Naive B cell (primary cell): Measurements from ENCODE around the gene RMC1. TPM values are rescaled to one million over a fixed set of nuclear protein-coding genes. Genes with fewer than 3 reads are reported as not detected.
A peak's percentile ranks its signal among the peaks of the same experiment; 100 is the strongest.
"Not testable (repeated sequence)": the region's sequence is repeated elsewhere in the genome, so short reads cannot be mapped to it uniquely, and the experiment has no call there.

ENCODE experiments used
- ATAC-seq, 2 donors: fragments of 150-1000 bp; cut with Tn5 transposase; 2 replicates each; pipeline ENCODE4 v1.10.0; 2021; ENCODE audit warnings: low read depth in 2 of 2, mild to moderate bottlenecking in 2 of 2, moderate library complexity in 2 of 2
- DNase-seq: peaks from one replicate; pipeline ENCODE4 v3.0.0; 2022
- H3K27ac Mint-ChIP-seq, 6 donors: one replicate each; pipeline ENCODE4 v1.8.0; 2020 to 2022; ENCODE audit warnings: mild to moderate bottlenecking in 6 of 6, mixed read lengths in 6 of 6, moderate library complexity in 5 of 6, inconsistent platforms in 2 of 6
- H3K27me3 Mint-ChIP-seq, 3 donors: one replicate each; pipeline ENCODE4 v1.8.0; 2021 to 2022; ENCODE audit warnings: mixed read lengths in 3 of 3, mild to moderate bottlenecking in 1 of 3
- H3K36me3 Mint-ChIP-seq, 2 donors: one replicate each; pipeline ENCODE4 v1.8.0; 2020 to 2022; ENCODE audit warnings: mixed read lengths in 2 of 2, inconsistent platforms in 1 of 2, mild to moderate bottlenecking in 1 of 2
- H3K4me1 Mint-ChIP-seq, 3 donors: one replicate each; pipeline ENCODE4 v1.8.0; 2020 to 2022; ENCODE audit warnings: mixed read lengths in 3 of 3, inconsistent platforms in 1 of 3, mild to moderate bottlenecking in 1 of 3, moderate library complexity in 1 of 3
- H3K4me3 Mint-ChIP-seq, 8 donors: one replicate each; pipeline ENCODE4 v1.8.0; 2020 to 2022; ENCODE audit warnings: mild to moderate bottlenecking in 8 of 8, mixed read lengths in 8 of 8, moderate library complexity in 8 of 8, inconsistent platforms in 2 of 8
- H3K9me3 Mint-ChIP-seq, 7 donors: one replicate each; pipeline ENCODE4 v1.8.0; 2020 to 2022; ENCODE audit warnings: mixed read lengths in 7 of 7, mild to moderate bottlenecking in 5 of 7, inconsistent platforms in 2 of 7, moderate library complexity in 1 of 7
- polyA plus RNA-seq, 6 donors: library from polyadenylated mRNA; unstranded; fragments of 300-500 nt; fragmentation: Illumina TruSeq; gene quantifications; one replicate each; pipeline ENCODE4 v1.2.3, GENCODE V29; 2021; ENCODE audit warnings: low read depth in 6 of 6

RMC1 gene
- polyA plus RNA-seq, 6 donors from 2014 or later = 40.1 to 98.1 (median 88.1) TPM

- Mint-ChIP-seq H3K9me3 (no peaks in the 10 kb centered on the region), H3K27ac (peak overlapping the region in 3 of 6 donors; percentile 53 to 82 (median 71)), H3K4me3 (peak overlapping the region in 2 of 8 donors; percentile 8 to 33), H3K27me3 (no peaks in the 10 kb centered on the region), H3K4me1 (peaks cover 23 to 36% (median 33%) of the 10 kb centered on the region in 3 donors), H3K36me3 (peaks cover 13 to 21% of the 10 kb centered on the region in 2 donors)
- no peak for ATAC-seq
- DNase-seq = no peak
Observed at GRCh38 chr18:23541349-23542093, 38.2 kb downstream of the RMC1 start.

- no peaks in the 10 kb centered on the region for H3K27me3 Mint-ChIP-seq
- DNase-seq (no peak), ATAC-seq (no peak)
- H3K36me3 Mint-ChIP-seq = peaks cover 13 to 25% of the 10 kb centered on the region in 2 donors
- no peaks in the 10 kb centered on the region for H3K9me3 Mint-ChIP-seq
- H3K4me1 Mint-ChIP-seq = peaks cover 23 to 36% (median 33%) of the 10 kb centered on the region in 3 donors
- H3K4me3 Mint-ChIP-seq = no peak overlapping the region
- no peak overlapping the region for H3K27ac Mint-ChIP-seq
Observed at GRCh38 chr18:23542461-23542860, 39.1 kb downstream of the RMC1 start.

GRCh38 chr18:23545247-23545789 lies 42.0 kb downstream of the RMC1 start:
- Mint-ChIP-seq H3K9me3 (no peaks in the 10 kb centered on the region), H3K27me3 (no peaks in the 10 kb centered on the region), H3K27ac (no peak overlapping the region), H3K4me1 (peaks cover 9 to 20% (median 15%) of the 10 kb centered on the region in 3 donors), H3K4me3 (no peak overlapping the region), H3K36me3 (peaks cover 21 to 36% of the 10 kb centered on the region in 2 donors)
- ATAC-seq = no peak
- no peak for DNase-seq

- H3K36me3 Mint-ChIP-seq = peaks cover 29 to 39% of the 10 kb centered on the region in 2 donors
- no peak for ATAC-seq
- H3K4me1 Mint-ChIP-seq = peaks cover 0 to 4% (median 0%) of the 10 kb centered on the region in 3 donors
- H3K9me3 Mint-ChIP-seq = no peaks in the 10 kb centered on the region
- peak overlapping the region in 1 of 6 donors; percentile 47 for H3K27ac Mint-ChIP-seq
- peak overlapping the region in 1 of 8 donors; percentile 42 for H3K4me3 Mint-ChIP-seq
- H3K27me3 Mint-ChIP-seq = no peaks in the 10 kb centered on the region
- no peak for DNase-seq
Observed at GRCh38 chr18:23547306-23547705, 44.0 kb downstream of the RMC1 start.

- H3K36me3 Mint-ChIP-seq = peaks cover 29 to 44% of the 10 kb centered on the region in 2 donors
- no peak for ATAC-seq
- DNase-seq = no peak
- no peaks in the 10 kb centered on the region for H3K27me3 Mint-ChIP-seq
- no peaks in the 10 kb centered on the region for H3K9me3 Mint-ChIP-seq
- H3K4me1 Mint-ChIP-seq = no peaks in the 10 kb centered on the region
- no peak overlapping the region for H3K4me3 Mint-ChIP-seq
- H3K27ac Mint-ChIP-seq = peak overlapping the region in 1 of 6 donors; percentile 14
Observed at GRCh38 chr18:23547846-23548245, 44.5 kb downstream of the RMC1 start.

- ATAC-seq = no peak
Observed at GRCh38 chr18:23548275-23548674, 45.0 kb downstream of the RMC1 start.

GRCh38 chr18:23548719-23549118 lies 45.4 kb downstream of the RMC1 start:
- no peaks in the 10 kb centered on the region for H3K9me3 Mint-ChIP-seq
- H3K4me3 Mint-ChIP-seq = no peak overlapping the region
- H3K27me3 Mint-ChIP-seq = no peaks in the 10 kb centered on the region
- H3K27ac Mint-ChIP-seq = peak overlapping the region in 2 of 6 donors; percentile 14 to 62
- DNase-seq (no peak), ATAC-seq (no peak)
- no peaks in the 10 kb centered on the region for H3K4me1 Mint-ChIP-seq
- peaks cover 29 to 41% of the 10 kb centered on the region in 2 donors for H3K36me3 Mint-ChIP-seq

More at GRCh38 chr18:23548275-23548674, 45.0 kb downstream of the RMC1 start:
- Mint-ChIP-seq H3K36me3 (peaks cover 29 to 45% of the 10 kb centered on the region in 2 donors), H3K4me1 (no peaks in the 10 kb centered on the region), H3K27me3 (no peaks in the 10 kb centered on the region), H3K27ac (peak overlapping the region in 1 of 6 donors; percentile 14), H3K9me3 (no peaks in the 10 kb centered on the region), H3K4me3 (no peak overlapping the region)
- DNase-seq = no peak

- peaks cover 22 to 44% of the 10 kb centered on the region in 2 donors for H3K36me3 Mint-ChIP-seq
- no peak overlapping the region for H3K4me3 Mint-ChIP-seq
- H3K4me1 Mint-ChIP-seq = no peaks in the 10 kb centered on the region
- no peak overlapping the region for H3K27ac Mint-ChIP-seq
- DNase-seq (no peak), ATAC-seq (no peak)
- H3K9me3 Mint-ChIP-seq = no peaks in the 10 kb centered on the region
- no peaks in the 10 kb centered on the region for H3K27me3 Mint-ChIP-seq
Observed at GRCh38 chr18:23550898-23551297, 47.6 kb downstream of the RMC1 start.

- Mint-ChIP-seq H3K36me3 (peaks cover 28 to 45% of the 10 kb centered on the region in 2 donors), H3K4me3 (no peak overlapping the region), H3K27ac (peak overlapping the region in 2 of 6 donors; percentile 46 to 84), H3K27me3 (no peaks in the 10 kb centered on the region), H3K9me3 (no peaks in the 10 kb centered on the region), H3K4me1 (no peaks in the 10 kb centered on the region)
- DNase-seq (no peak), ATAC-seq (no peak)
Observed at GRCh38 chr18:23551978-23552377, 48.7 kb downstream of the RMC1 start.

- DNase-seq = no peak
- Mint-ChIP-seq H3K4me1 (no peaks in the 10 kb centered on the region), H3K27me3 (no peaks in the 10 kb centered on the region), H3K27ac (peak overlapping the region in 1 of 6 donors; percentile 32), H3K9me3 (no peaks in the 10 kb centered on the region), H3K4me3 (no peak overlapping the region), H3K36me3 (peaks cover 31 to 49% of the 10 kb centered on the region in 2 donors)
- no peak for ATAC-seq
Observed at GRCh38 chr18:23552505-23552904, 49.2 kb downstream of the RMC1 start.

GRCh38 chr18:23553887-23554286 lies 50.6 kb downstream of the RMC1 start:
- Mint-ChIP-seq H3K27me3 (no peaks in the 10 kb centered on the region), H3K9me3 (no peaks in the 10 kb centered on the region), H3K36me3 (peaks cover 34 to 48% of the 10 kb centered on the region in 2 donors), H3K27ac (peak overlapping the region in 1 of 6 donors; percentile 37), H3K4me3 (no peak overlapping the region), H3K4me1 (no peaks in the 10 kb centered on the region)
- ATAC-seq (no peak), DNase-seq (no peak)

- Mint-ChIP-seq H3K4me1 (no peaks in the 10 kb centered on the region), H3K27ac (no peak overlapping the region)
- ATAC-seq = no peak
Observed at GRCh38 chr18:23556145-23556780, 53.0 kb downstream of the RMC1 start.

GRCh38 chr18:23557511-23557910 lies 54.2 kb downstream of the RMC1 start:
- not testable (repeated sequence) for DNase-seq, H3K27me3 Mint-ChIP-seq, H3K4me3 Mint-ChIP-seq, ATAC-seq, H3K4me1 Mint-ChIP-seq, H3K9me3 Mint-ChIP-seq
- H3K36me3 Mint-ChIP-seq = peaks cover 37 to 38% of the 10 kb centered on the region in 2 donors
- H3K27ac Mint-ChIP-seq = peak overlapping the region in 1 of 6 donors; percentile 1

More at GRCh38 chr18:23556145-23556780, 53.0 kb downstream of the RMC1 start:
- Mint-ChIP-seq H3K27me3 (no peaks in the 10 kb centered on the region), H3K9me3 (no peaks in the 10 kb centered on the region), H3K36me3 (peaks cover 43 to 48% of the 10 kb centered on the region in 2 donors), H3K4me3 (no peak overlapping the region)
- DNase-seq = no peak
